ENCODE measurements around the gene RARS1.

Gene RARS1

GRCh38 chr5:168474319-168474718 is 12.0 kb upstream of the RARS1 start:
- no peak for DNase-seq
- in situ Hi-C loops (cut with HindIII; ENCODE audit: low pct_ligation_motif_present, low pct_unique_long_range_greater_than_20kb, low sequenced_read_pairs): no loop called here

- no peak for DNase-seq
- in situ Hi-C loops (cut with HindIII; ENCODE audit: low pct_ligation_motif_present, low pct_unique_long_range_greater_than_20kb, low sequenced_read_pairs): no loop called here
Observed at GRCh38 chr5:168477060-168477459, 9.2 kb upstream of the RARS1 start.

- DNase-seq: no peak
- in situ Hi-C loops (cut with HindIII; ENCODE audit: low pct_ligation_motif_present, low pct_unique_long_range_greater_than_20kb, low sequenced_read_pairs): no loop called here
Observed at GRCh38 chr5:168479166-168479565, 7.1 kb upstream of the RARS1 start.

GRCh38 chr5:168480601-168481000 is 5.7 kb upstream of the RARS1 start:
- DNase-seq: no peak
- in situ Hi-C loops (cut with HindIII; ENCODE audit: low pct_ligation_motif_present, low pct_unique_long_range_greater_than_20kb, low sequenced_read_pairs): no loop called here

GRCh38 chr5:168481330-168481788 is 4.9 kb upstream of the RARS1 start:
- in situ Hi-C loops (cut with HindIII; ENCODE audit: low pct_ligation_motif_present, low pct_unique_long_range_greater_than_20kb, low sequenced_read_pairs): no loop called here
- DNase-seq: no peak

- in situ Hi-C loops (cut with HindIII; ENCODE audit: low pct_ligation_motif_present, low pct_unique_long_range_greater_than_20kb, low sequenced_read_pairs): no loop called here
- DNase-seq: no peak
Observed at GRCh38 chr5:168482361-168482760, 3.9 kb upstream of the RARS1 start.

- in situ Hi-C loops (cut with HindIII; ENCODE audit: low pct_ligation_motif_present, low pct_unique_long_range_greater_than_20kb, low sequenced_read_pairs): no loop called here
- no peak for DNase-seq
Observed at GRCh38 chr5:168489059-168489458, 2.8 kb downstream of the RARS1 start.

GRCh38 chr5:168494057-168494555 is 7.8 kb downstream of the RARS1 start:
- in situ Hi-C loops (cut with HindIII; ENCODE audit: low pct_ligation_motif_present, low pct_unique_long_range_greater_than_20kb, low sequenced_read_pairs): no loop called here
- no peak for DNase-seq

- DNase-seq: no peak
Observed at GRCh38 chr5:168502563-168503237, 16.4 kb downstream of the RARS1 start.

GRCh38 chr5:168513861-168514428 is 27.7 kb downstream of the RARS1 start:
- in situ Hi-C loops (cut with HindIII; ENCODE audit: low pct_ligation_motif_present, low pct_unique_long_range_greater_than_20kb, low sequenced_read_pairs): no loop called here
- peak; percentile 7 for DNase-seq

More at GRCh38 chr5:168502563-168503237, 16.4 kb downstream of the RARS1 start:
- in situ Hi-C loops (cut with HindIII; ENCODE audit: low pct_ligation_motif_present, low pct_unique_long_range_greater_than_20kb, low sequenced_read_pairs): no loop called here

- in situ Hi-C loops (cut with HindIII; ENCODE audit: low pct_ligation_motif_present, low pct_unique_long_range_greater_than_20kb, low sequenced_read_pairs): no loop called here
- DNase-seq: no peak
Observed at GRCh38 chr5:168525856-168526255, 39.6 kb downstream of the RARS1 start.

- DNase-seq: no peak
- in situ Hi-C loops (cut with HindIII; ENCODE audit: low pct_ligation_motif_present, low pct_unique_long_range_greater_than_20kb, low sequenced_read_pairs): no loop called here
Observed at GRCh38 chr5:168527756-168528295, 41.6 kb downstream of the RARS1 start.

- peak; percentile 4 for DNase-seq
- in situ Hi-C loops (cut with HindIII; ENCODE audit: low pct_ligation_motif_present, low pct_unique_long_range_greater_than_20kb, low sequenced_read_pairs): no loop called here
Observed at GRCh38 chr5:168528521-168529373, 42.5 kb downstream of the RARS1 start, which contains the start of gene FBLL1. TSS of gene FBLL1 (plus strand) at chr5:168529305. CDS start at chr5:168529505, 200 bp downstream.

- in situ Hi-C loops (cut with HindIII; ENCODE audit: low pct_ligation_motif_present, low pct_unique_long_range_greater_than_20kb, low sequenced_read_pairs): no loop called here
- no peak for DNase-seq
Observed at GRCh38 chr5:168529374-168530234, 43.3 kb downstream of the RARS1 start.

- no peak for DNase-seq
- in situ Hi-C loops (cut with HindIII; ENCODE audit: low pct_ligation_motif_present, low pct_unique_long_range_greater_than_20kb, low sequenced_read_pairs): no loop called here
Observed at GRCh38 chr5:168530621-168531150, 44.4 kb downstream of the RARS1 start.

GRCh38 chr5:168531191-168531590 is 44.9 kb downstream of the RARS1 start:
- no peak for DNase-seq
- in situ Hi-C loops (cut with HindIII; ENCODE audit: low pct_ligation_motif_present, low pct_unique_long_range_greater_than_20kb, low sequenced_read_pairs): no loop called here

GRCh38 chr5:168531987-168532864 is 46.0 kb downstream of the RARS1 start:
- no peak for DNase-seq

More at GRCh38 chr5:168531987-168532864, 46.0 kb downstream of the RARS1 start:
- in situ Hi-C loops (cut with HindIII; ENCODE audit: low pct_ligation_motif_present, low pct_unique_long_range_greater_than_20kb, low sequenced_read_pairs): no loop called here

All from ACHN (cell line).